GM21390 (cell line): ENCODE data around the gene NFE2L1.
"Not testable (repeated sequence)": the region's sequence is repeated elsewhere in the genome, so short reads cannot be mapped to it uniquely, and the experiment has no call there.

Experiments used
- ATAC-seq: cut with Tn5 transposase; IDR thresholded peaks from one replicate; pipeline ENCODE4 v1.9.1; 2021; ENCODE audit not compliant: unreplicated experiment

The NFE2L1 gene

GRCh38 chr17:48066656-48067055 lies 18.5 kb downstream of the NFE2L1 start:
- no peak for ATAC-seq

- ATAC-seq, result no peak
Measured at GRCh38 chr17:48067245-48067644, 19.1 kb downstream of the NFE2L1 start.

- ATAC-seq, result not testable (repeated sequence)
Measured at GRCh38 chr17:48067808-48068207, 19.6 kb downstream of the NFE2L1 start.

GRCh38 chr17:48068491-48068961 lies 20.4 kb downstream of the NFE2L1 start:
- no peak for ATAC-seq

GRCh38 chr17:48070195-48070594 lies 22.0 kb downstream of the NFE2L1 start:
- no peak for ATAC-seq

DNA sequence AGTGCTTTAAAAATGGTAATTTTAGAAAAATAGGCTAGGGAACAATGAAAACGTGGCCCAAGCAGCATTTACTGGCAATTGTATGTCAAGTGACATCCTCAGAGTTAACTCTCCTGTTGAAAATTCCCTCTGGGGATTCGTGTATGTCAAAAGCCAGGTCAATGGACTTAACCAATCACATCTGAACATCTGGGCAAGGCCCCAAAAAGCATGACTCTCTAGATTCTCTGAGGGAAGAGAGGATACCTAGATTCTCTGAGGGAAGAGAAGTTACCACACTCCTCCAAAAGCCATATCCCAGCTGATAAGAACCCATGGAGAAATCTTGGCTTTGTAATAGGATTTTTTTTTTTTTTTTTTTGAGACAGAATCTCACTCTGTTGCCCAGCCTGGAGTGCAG lies 23.5 kb downstream of the NFE2L1 start:
- ATAC-seq, result no peak

GRCh38 chr17:48072811-48073210 lies 24.7 kb downstream of the NFE2L1 start:
- not testable (repeated sequence) for ATAC-seq

DNA sequence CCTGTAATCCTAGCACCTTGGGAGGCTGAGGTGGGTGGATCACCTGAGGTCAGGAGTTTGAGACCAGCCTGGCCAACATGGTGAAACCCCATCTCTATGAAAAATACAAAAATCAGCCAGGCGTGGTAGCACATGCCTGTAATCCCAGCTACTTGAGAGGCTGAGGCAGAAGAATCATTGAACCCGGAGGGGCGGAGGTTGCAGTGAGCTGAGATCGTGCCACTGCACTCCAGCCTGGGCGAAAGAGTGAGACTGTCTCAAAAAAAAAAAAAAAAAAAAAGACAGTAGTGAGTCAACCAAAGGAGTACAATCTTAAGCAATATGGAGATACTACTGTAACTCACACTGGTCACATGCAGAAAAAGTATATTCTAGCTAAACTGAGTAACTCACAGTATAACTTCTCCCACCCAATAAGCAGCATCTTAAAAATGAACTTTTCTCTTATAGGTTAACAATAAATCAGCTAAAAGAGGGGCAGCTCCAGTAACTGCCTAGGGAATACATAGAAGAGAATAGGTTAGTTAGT lies 25.5 kb downstream of the NFE2L1 start:
- ATAC-seq, result not testable (repeated sequence)

- ATAC-seq, result no peak
Measured at GRCh38 chr17:48074322-48075081, 26.3 kb downstream of the NFE2L1 start.

DNA sequence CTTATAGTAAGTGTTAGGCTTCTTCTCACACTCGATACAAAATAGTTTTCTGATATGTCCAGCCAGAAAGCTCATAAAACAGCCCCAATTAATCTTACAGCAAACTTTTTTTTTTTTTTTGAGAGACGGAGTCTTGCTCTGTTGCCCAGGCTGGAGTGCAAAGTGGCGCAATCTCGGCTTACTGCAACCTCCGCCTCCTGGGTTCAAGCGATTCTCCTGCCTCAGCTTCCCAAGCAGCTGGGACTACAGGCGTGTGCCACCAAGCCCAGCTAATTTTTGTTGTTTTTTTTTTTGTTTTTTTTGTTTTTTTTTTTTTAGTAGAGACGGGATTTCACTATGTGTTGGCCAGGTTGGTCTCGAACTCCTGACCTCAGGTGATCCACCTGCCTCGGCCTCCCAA lies 29.0 kb downstream of the NFE2L1 start:
- not testable (repeated sequence) for ATAC-seq

DNA sequence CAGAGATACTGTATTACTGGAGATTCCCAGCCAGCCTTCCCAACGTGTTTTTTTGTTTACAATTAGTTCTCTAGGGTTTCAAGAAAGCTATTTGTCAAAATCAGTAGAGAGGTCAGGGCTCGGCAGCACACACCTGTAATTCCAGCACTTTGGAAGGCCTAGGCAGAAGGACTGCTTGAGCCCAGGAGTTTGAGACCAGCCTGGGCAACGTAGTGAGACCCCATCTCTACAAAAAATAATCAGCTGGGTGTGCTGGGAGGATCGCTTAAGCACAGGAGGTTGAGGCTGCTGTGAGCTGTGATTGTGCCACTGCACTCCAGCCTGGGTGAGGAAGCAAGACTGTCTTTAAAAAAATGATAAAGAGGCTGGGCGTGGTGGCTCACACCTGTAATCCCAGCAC lies 33.7 kb downstream of the NFE2L1 start:
- ATAC-seq, result no peak

- ATAC-seq, result no peak
Measured at GRCh38 chr17:48084932-48085331, 36.8 kb downstream of the NFE2L1 start.

DNA sequence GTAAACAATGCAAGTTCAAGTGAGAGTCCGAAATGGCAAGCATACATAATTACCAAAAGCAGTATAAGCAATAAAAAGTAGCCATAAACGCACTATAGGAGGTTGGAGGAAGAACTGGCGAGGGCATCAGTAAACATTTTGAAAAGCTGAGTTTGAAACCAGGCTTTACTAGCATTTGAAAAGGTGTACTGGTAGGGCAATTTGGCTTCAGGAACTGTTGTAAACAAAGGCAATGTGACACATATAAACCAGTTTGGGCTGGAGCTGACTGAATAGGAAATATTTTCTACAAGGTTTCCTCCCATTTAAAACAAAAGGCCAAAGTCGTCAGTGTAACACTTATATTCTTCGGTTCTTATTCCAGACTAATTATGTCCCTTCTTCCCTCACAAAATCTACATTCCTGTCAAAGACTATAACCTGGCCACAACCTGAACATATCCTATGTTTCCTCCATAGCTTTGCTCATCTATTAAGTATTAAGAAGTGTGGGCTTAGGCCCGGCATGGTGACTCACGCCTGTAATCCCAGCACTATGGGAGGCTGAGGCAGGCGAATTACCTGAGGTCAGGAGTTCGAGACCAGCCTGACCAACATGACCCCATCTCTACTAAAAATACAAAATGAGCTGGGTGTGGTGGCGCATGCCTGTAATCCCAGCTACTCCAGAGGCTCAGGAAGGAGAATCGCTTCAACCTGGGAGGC lies 45.3 kb downstream of the NFE2L1 start:
- no peak for ATAC-seq

DNA sequence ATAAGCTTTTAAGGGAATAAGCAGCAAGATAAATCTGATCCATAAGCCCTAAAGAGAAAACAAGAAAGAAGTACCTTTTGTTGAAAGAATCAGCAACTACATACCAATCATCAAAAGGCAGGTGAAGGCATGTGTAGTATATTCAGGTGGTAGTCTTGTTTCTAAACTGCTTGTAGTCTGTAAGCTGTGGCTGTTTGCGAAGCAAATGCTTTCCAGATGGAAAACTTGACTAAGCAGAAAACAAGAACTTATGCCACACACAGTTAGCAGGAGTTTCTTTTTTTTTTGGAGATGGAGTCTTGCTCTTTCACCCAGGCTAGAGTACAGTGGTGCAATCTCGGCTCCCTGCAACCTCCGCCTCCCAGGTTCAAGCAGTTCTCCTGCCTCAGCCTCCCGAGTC lies 47.5 kb downstream of the NFE2L1 start:
- ATAC-seq, result no peak

- ATAC-seq, result no peak
Measured at GRCh38 chr17:48100160-48100559, 52.0 kb downstream of the NFE2L1 start.

DNA sequence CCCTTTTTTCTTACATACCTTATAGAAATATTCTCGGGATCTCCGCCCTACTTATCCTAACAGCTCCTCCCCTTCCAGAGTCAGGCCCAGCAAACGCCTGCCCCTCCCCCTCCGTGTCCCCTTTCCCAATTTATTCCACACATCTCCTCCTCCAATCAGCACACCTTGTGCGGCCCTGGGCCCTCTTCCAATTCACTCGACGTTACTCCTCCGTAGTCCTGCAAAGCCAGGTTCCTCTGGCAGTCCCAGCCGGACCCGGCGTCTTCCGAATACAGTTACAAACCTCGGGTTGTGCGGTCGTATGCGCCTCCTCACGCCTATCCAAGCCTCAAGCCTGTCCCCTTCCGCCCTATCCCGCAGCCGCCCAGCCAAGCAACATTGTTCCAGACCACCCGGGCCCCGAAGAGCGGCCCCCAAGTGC lies 52.4 kb downstream of the NFE2L1 start:
- ATAC-seq, result peak; percentile 2

GRCh38 chr17:48101012-48101720 lies 53.0 kb downstream of the NFE2L1 start, which contains the start of gene CBX1:
TSS of gene CBX1 (minus strand) at chr17:48101478. CDS start at chr17:48077004, 24,474 bp downstream.
- ATAC-seq, result peak; percentile 85

DNA sequence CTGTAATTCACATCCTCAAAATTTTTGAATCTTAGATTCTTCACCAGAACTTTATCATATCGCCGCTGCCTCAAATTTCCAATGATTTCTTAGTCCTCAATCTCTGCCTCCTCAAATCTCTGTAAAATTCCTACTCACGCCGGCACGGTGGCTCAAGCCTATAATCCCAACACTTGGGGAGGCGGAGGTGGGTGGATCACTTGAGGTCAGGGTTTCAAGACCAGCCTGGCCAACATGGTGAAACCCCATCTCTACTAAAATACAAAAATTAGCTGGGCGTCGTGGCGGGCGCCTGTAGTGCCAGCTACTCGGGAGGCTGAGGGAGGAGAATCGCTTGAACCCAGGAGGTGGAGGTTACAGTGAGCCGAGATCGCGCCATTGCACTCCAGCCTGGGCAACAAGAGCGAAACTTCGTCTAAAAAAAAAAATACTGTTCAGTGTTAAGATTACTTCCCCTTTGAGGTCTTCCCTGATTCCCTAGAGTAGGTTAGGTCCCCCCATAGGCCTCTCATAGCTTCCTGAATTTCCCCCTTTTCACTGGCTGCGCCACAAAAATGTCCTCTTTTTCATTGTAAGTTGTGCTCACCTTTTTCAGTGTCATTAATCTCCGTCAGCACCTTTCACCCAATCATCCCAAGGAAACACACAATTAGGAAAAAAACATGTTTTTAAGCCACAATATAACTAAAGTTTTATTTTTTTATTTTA lies 54.0 kb downstream of the NFE2L1 start:
- no peak for ATAC-seq

DNA sequence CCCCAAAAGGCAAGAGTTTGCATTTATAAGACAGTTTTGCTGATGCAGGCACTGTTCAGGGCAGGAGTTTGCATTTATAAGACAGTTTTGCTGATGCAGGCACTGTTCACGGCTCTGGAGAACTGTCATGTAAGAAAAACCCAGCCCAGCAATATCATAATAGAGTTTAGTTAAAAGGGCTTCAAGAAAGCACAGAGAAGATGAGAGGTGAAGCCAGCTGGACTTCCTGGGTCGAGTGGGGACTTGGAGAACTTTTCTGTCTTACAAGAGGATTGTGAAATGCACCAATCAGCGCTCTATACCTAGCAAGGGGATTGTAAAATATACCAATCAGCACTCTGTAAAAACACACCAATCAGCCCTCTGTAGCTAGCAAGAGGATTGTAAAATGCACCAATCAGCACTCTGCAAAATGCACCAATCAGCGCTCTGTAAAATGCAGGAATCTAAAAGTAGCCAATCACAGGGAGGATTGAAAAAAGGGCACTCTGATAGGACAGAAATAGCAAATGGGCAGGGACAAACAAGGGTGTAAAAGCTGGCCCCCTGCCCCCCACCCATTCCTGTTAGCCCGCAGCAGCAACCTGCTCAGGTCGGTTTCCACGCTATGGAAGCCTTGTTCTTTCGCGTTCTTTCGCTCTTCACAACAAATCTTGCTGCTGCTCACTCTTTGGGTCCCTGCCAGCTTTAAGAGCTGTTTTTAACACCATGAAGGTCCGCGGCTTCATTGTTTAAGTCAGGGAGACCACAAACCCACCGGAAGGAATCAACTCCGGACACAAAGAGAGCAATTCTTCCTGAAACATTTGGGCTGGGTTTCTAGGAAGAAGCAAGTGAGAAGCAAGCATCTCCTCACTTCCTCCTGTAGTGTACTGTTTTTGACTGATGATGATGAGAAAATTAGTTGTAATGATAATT lies 54.9 kb downstream of the NFE2L1 start:
- no peak for ATAC-seq

DNA sequence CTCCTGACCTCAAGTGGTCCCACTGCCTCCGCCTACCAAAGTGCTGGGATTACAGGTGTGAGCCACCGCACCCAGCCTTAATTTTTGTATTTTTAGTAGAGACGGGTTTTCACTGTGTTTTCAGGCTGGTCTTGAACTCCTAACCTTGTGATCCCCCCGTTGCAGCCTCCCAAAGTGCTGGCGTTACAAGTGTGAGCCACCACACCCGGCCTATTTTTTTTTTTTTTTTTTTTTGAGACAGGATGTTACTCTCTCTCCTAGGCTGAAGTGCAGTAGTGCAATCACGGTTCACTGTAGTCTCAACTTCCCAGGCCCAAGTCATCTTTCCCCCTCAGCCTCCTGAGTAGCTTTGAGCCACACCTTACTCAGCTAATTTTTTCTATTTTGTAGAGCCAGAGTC lies 56.3 kb downstream of the NFE2L1 start:
- no peak for ATAC-seq
